SK-N-MC (cell line): ENCODE data around the gene DNAJB14.

Experiments
- EZH2 ChIP-seq: fragments of 200-600 bp; sonication (generic); IDR thresholded peaks from one replicate; pipeline ENCODE4 v1.6.1; 2017; ENCODE audit warnings: antibody characterized with exemption
- FOXP2 ChIP-seq: optimal IDR thresholded peaks from 2 replicates; pipeline ENCODE3; 2011; ENCODE audit warnings: mild to moderate bottlenecking, moderate library complexity; ENCODE audit not compliant: insufficient read depth; ENCODE audit errors: extremely low read length, control extremely low read depth
- POLR2AphosphoS5 ChIP-seq: IDR thresholded peaks from 2 replicates; pipeline ENCODE4 v1.6.1; 2012; ENCODE audit warnings: mild to moderate bottlenecking, low read depth, low read length, borderline replicate concordance

DNA sequence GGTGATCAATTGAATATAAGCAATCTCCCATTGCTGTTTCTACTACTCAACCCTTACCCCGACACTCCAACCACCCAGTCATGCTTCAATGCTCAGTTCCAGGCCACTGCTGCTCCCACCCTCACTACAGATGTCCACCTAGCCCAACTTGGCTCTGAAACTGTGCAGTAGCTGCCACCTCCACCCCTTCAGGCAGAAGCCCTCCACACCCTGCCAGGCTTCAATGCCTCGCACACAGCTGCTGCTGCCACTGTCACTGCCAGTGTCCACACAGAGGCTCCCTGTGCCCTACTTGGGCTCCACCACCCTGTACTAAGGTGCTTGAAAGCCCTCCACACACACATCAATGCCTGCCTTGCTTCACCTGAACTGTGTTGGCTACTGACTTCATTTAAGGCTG is 86.8 kb downstream of the DNAJB14 start:
- no peak for TF ChIP-seq EZH2
- TF ChIP-seq POLR2AphosphoS5, result no peak
- no peak for TF ChIP-seq FOXP2
